GM19351 (cell line): ENCODE results near the gene BCR.
"Not testable (repeated sequence)": the region's sequence is repeated elsewhere in the genome, so short reads cannot be mapped to it uniquely, and the experiment has no call there.

ENCODE experiments used
- ATAC-seq: cut with Tn5 transposase; IDR thresholded peaks from one replicate; pipeline ENCODE4 v1.9.1; 2021; ENCODE audit warnings: mild to moderate bottlenecking, moderate library complexity; ENCODE audit not compliant: unreplicated experiment

Gene BCR

GRCh38 chr22:23285734-23286133, 105.4 kb downstream of the BCR start:
- no peak for ATAC-seq

- ATAC-seq = no peak
Observed at GRCh38 chr22:23286296-23286695, 106.0 kb downstream of the BCR start.

- no peak for ATAC-seq
Observed at GRCh38 chr22:23287136-23288095, 107.1 kb downstream of the BCR start.

GRCh38 chr22:23288301-23289129, 108.2 kb downstream of the BCR start:
- no peak for ATAC-seq

GRCh38 chr22:23289130-23289503, 108.8 kb downstream of the BCR start:
- no peak for ATAC-seq

GRCh38 chr22:23289851-23290724, 109.8 kb downstream of the BCR start:
- no peak for ATAC-seq

- no peak for ATAC-seq
Observed at GRCh38 chr22:23291806-23292452, 111.6 kb downstream of the BCR start.

- no peak for ATAC-seq
Observed at GRCh38 chr22:23292453-23293350, 112.4 kb downstream of the BCR start.

- no peak for ATAC-seq
Observed at GRCh38 chr22:23293720-23294119, 113.4 kb downstream of the BCR start.

- no peak for ATAC-seq
Observed at GRCh38 chr22:23294221-23294620, 113.9 kb downstream of the BCR start.

- ATAC-seq = no peak
Observed at GRCh38 chr22:23300476-23300875, 120.2 kb downstream of the BCR start.

- no peak for ATAC-seq
Observed at GRCh38 chr22:23301591-23301990, 121.3 kb downstream of the BCR start.

GRCh38 chr22:23302171-23303002, 122.1 kb downstream of the BCR start:
- ATAC-seq = no peak

- ATAC-seq = no peak
Observed at GRCh38 chr22:23305321-23305910, 125.1 kb downstream of the BCR start.

- ATAC-seq = no peak
Observed at GRCh38 chr22:23305922-23306374, 125.6 kb downstream of the BCR start.

- ATAC-seq = no peak
Observed at GRCh38 chr22:23306438-23306921, 126.2 kb downstream of the BCR start.

- ATAC-seq = no peak
Observed at GRCh38 chr22:23306926-23307325, 126.6 kb downstream of the BCR start.

- not testable (repeated sequence) for ATAC-seq
Observed at GRCh38 chr22:23307511-23307910, 127.2 kb downstream of the BCR start.
